ENCODE data around the gene FAM222B. TPM values are rescaled to one million over a fixed set of nuclear protein-coding genes. Genes with fewer than 3 reads are reported as not detected.

FAM222B gene
- total RNA-seq, 1 experiment from 2014 or later = 18.5 TPM

DNA sequence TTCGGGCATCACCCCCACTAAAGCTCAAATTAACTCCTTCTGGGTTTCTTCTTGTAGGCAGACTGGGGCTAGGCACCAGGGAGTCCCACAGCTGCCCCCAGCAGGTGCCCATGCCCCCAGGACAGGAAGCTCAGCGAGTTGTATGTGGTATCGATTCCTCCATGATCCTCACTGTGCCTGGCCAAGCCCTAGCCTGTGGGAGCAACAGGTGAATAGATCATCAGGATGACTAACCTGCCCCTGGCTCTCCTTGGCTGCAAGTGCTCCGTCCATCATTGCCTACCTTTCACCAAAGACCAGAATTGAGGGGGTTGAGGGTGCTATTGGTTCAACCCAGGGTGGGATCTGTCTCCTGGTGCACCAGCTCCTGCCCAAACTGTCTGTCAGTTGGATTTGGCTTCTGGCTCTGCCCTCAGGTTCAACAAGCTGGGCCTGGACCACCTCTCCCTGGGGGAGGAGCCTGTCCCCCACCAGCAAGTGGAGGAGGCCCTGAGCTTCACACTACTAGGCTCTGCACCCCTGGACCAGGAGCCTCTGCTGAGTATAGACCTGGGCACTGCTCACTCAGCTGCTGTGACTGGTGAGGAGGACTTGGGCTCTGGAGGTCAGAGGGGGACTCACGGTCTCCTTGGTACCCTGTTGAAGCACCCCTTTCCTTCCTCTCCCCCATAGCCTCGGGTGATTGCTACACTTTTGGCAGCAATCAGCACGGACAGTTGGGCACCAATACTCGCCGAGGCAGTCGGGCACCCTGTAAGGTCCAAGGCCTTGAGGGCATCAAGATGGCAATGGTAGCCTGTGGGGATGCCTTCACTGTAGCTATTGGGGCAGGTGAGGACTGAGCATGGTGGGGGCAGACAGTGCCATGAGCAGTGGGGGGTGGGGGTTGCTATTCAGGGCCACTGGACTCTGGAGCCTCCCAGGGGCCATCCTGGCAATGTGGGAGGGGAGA, 101.9 kb downstream of the FAM222B start:
- Mint-ChIP-seq H3K4me1 (ENCODE audit: insufficient read depth, unreplicated experiment) (peaks cover 6% of the 10 kb centered on the region), H3K36me3 (ENCODE audit: insufficient read depth, unreplicated experiment) (peaks cover 11% of the 10 kb centered on the region), H3K27me3 (ENCODE audit: insufficient read depth, unreplicated experiment) (no peaks in the 10 kb centered on the region), H3K27ac (ENCODE audit: low read depth, unreplicated experiment) (no peak overlapping the region), H3K4me3 (ENCODE audit: unreplicated experiment) (no peak overlapping the region), H3K9me3 (ENCODE audit: unreplicated experiment) (no peaks in the 10 kb centered on the region)
- intact Hi-C loops (cut with micrococcal nuclease) = no loop called here
- CTCF ChIA-PET = interaction anchor here (0.7 to 15.1 kb wide), 4 partner anchors 9 to 15 kb away, joined by 3 to 365 read pairs (median 3); partner anchors contain the start of genes NEK8 and TLCD1
- POLR2A ChIA-PET = interaction anchor here (17.3 kb wide), 1 partner anchor 14 kb away, joined by 1135 read pairs; the partner anchor contains the start of genes NEK8, RPL23A and TLCD1
- no peak for DNase-seq (ENCODE audit: unreplicated experiment)
- BruUV-seq (replicated peaks) = no TSS peak
- TF ChIP-seq, protein P1, sequence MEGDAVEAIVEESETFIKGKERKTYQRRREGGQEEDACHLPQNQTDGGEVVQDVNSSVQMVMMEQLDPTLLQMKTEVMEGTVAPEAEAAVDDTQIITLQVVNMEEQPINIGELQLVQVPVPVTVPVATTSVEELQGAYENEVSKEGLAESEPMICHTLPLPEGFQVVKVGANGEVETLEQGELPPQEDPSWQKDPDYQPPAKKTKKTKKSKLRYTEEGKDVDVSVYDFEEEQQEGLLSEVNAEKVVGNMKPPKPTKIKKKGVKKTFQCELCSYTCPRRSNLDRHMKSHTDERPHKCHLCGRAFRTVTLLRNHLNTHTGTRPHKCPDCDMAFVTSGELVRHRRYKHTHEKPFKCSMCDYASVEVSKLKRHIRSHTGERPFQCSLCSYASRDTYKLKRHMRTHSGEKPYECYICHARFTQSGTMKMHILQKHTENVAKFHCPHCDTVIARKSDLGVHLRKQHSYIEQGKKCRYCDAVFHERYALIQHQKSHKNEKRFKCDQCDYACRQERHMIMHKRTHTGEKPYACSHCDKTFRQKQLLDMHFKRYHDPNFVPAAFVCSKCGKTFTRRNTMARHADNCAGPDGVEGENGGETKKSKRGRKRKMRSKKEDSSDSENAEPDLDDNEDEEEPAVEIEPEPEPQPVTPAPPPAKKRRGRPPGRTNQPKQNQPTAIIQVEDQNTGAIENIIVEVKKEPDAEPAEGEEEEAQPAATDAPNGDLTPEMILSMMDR (IDR thresholded peaks at IDR 0.05; ENCODE audit: unreplicated experiment) = no peak

GRCh38 chr17:28738680-28739384, 103.8 kb downstream of the FAM222B start:
- TF ChIP-seq, protein P1 (IDR thresholded peaks at IDR 0.05; ENCODE audit: unreplicated experiment) = no peak
- Mint-ChIP-seq H3K27me3 (ENCODE audit: insufficient read depth, unreplicated experiment) (no peaks in the 10 kb centered on the region), H3K4me1 (ENCODE audit: insufficient read depth, unreplicated experiment) (peaks cover 6% of the 10 kb centered on the region), H3K36me3 (ENCODE audit: insufficient read depth, unreplicated experiment) (peaks cover 6% of the 10 kb centered on the region), H3K4me3 (ENCODE audit: unreplicated experiment) (no peak overlapping the region), H3K9me3 (ENCODE audit: unreplicated experiment) (no peaks in the 10 kb centered on the region), H3K27ac (ENCODE audit: low read depth, unreplicated experiment) (no peak overlapping the region)
- POLR2A ChIA-PET = interaction anchor here (17.3 kb wide), 1 partner anchor 12 kb away, joined by 1135 read pairs; the partner anchor contains the start of genes NEK8, RPL23A and TLCD1
- no peak for DNase-seq (ENCODE audit: unreplicated experiment)
- no TSS peak for BruUV-seq (replicated peaks)
- CTCF ChIA-PET = interaction anchor here (0.5 kb wide), 1 partner anchor 482 kb away, joined by 3 read pairs; no protein-coding TSS in a partner anchor
- intact Hi-C loops (cut with micrococcal nuclease) = no loop called here

DNA sequence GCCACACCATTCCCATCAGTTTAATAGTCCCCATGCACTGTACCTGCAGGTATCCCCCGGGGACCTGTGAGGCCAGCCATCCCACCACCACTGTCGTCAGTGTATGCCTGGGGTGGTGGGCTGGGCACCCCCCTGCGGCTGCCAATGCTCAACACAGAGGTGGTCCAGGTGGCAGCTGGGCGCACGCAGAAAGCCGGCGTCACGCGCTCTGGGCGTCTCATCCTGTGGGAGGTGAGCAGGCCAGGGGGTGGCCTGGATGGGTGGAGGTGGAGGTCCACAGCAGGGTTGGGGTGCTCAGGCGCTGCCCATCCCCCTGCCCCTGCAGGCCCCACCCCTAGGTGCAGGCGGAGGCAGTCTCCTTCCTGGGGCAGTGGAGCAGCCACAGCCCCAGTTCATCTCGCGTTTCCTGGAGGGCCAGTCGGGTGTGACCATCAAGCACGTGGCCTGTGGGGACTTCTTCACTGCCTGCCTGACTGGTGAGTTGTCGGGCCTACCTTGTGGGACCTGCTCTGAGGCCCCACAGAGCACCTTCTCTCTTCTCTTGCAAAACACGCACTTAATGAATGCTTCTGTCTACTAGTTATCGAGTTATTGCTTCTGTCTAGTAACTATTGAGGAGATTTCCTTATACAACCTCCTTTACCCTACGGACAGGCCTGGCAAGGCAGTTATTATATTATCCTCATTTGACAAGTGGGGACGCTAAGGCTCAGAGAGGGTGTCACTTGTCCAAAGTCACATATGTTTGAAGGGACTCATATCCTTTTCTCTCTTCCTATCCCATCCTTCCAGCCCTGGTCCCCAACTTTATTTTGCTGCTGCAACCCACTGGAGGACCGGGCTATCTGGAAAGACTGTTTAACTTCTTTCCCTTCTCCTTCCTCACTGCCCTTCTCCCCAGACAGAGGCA, 104.6 kb downstream of the FAM222B start:
- CTCF ChIA-PET = interaction anchor here (0.6 kb wide), 1 partner anchor 10 kb away, joined by 3 read pairs; no protein-coding TSS in a partner anchor
- POLR2A ChIA-PET = interaction anchor here (17.3 kb wide), 1 partner anchor 11 kb away, joined by 1135 read pairs; the partner anchor contains the start of genes NEK8, RPL23A and TLCD1
- Mint-ChIP-seq H3K4me1 (ENCODE audit: insufficient read depth, unreplicated experiment) (peaks cover 3% of the 10 kb centered on the region), H3K4me3 (ENCODE audit: unreplicated experiment) (no peak overlapping the region), H3K27ac (ENCODE audit: low read depth, unreplicated experiment) (no peak overlapping the region), H3K9me3 (ENCODE audit: unreplicated experiment) (no peaks in the 10 kb centered on the region), H3K36me3 (ENCODE audit: insufficient read depth, unreplicated experiment) (peaks cover 6% of the 10 kb centered on the region), H3K27me3 (ENCODE audit: insufficient read depth, unreplicated experiment) (no peaks in the 10 kb centered on the region)
- TF ChIP-seq, protein P1 (IDR thresholded peaks at IDR 0.05; ENCODE audit: unreplicated experiment) = no peak
- intact Hi-C loops (cut with micrococcal nuclease) = no loop called here
- no TSS peak for BruUV-seq (replicated peaks)
- DNase-seq (ENCODE audit: unreplicated experiment) = no peak

Data from MCF 10A (cell line).